ENCODE data around the gene RC3H2. TPM values are rescaled to one million over a fixed set of nuclear protein-coding genes. Genes with fewer than 3 reads are reported as not detected.
A peak's percentile ranks its signal among the peaks of the same experiment; 100 is the strongest.

The RC3H2 gene
- total and polyA plus RNA-seq, 10 of the 15 experiments (the other 5 are each of a cell fraction or from before 2014, with no cell fraction given): 7.2 to 25.5 (median 16.1) TPM

DNA sequence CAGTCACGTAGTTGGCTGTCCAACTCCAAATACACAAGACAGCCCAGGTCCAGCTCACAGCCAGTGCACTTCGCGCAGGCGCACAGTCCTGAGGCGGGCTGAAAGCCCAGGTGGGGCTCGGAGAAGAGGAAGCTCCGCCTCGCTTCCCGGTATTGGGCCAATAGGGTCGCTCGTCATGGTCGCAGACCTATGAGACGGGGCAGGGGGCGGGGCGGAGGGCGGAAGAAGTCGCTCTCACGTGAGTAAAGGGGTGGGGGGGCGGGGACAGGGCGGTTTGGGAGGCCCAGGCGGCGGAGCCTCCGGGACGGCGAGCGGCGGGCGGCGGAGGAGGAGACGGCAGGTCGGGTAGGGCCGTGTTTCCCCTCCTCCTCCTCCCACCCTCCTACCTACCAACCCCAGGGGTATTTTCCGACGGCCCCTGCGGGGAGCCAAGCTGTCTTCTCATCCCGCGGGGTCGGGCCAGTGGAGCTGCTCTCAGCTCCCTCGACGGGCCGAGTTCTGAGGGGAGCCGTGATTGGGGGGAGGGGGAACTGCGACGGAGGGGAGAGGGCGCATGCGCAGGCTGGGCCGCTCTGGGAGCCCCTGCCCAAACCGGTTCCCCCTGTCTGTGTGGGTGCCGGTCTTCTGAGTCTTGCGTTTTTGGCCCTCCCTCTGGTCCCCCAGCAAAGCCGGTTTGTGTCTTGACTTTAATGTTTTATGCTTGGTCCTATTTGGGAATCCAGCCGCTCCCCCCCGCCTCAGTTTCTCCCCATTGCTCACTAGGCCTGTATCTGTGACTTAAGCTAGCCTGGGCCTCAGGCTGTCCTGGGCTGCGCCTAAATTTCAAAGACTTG, 35.8 kb upstream of the RC3H2 start, which contains the start of gene RABGAP1 (continued):
- TF ChIP-seq, protein P1, sequence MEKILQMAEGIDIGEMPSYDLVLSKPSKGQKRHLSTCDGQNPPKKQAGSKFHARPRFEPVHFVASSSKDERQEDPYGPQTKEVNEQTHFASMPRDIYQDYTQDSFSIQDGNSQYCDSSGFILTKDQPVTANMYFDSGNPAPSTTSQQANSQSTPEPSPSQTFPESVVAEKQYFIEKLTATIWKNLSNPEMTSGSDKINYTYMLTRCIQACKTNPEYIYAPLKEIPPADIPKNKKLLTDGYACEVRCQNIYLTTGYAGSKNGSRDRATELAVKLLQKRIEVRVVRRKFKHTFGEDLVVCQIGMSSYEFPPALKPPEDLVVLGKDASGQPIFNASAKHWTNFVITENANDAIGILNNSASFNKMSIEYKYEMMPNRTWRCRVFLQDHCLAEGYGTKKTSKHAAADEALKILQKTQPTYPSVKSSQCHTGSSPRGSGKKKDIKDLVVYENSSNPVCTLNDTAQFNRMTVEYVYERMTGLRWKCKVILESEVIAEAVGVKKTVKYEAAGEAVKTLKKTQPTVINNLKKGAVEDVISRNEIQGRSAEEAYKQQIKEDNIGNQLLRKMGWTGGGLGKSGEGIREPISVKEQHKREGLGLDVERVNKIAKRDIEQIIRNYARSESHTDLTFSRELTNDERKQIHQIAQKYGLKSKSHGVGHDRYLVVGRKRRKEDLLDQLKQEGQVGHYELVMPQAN (conservative IDR thresholded peaks at IDR 0.05): peak; percentile 64; the same call in 1 of the 2 replicates
- peak; percentile 80 for TF ChIP-seq CREB1 (IDR thresholded peaks at IDR 0.05; ENCODE audit: low read depth)
- TF ChIP-seq IKZF2 (IDR thresholded peaks at IDR 0.05): no peak
- 0 out of 2 replicates have a peak, but pooled peaks have one; percentile 36 for TF ChIP-seq YY1 (IDR thresholded peaks at IDR 0.05; ENCODE audit: low read depth, low read length)
- TF ChIP-seq, protein P2, sequence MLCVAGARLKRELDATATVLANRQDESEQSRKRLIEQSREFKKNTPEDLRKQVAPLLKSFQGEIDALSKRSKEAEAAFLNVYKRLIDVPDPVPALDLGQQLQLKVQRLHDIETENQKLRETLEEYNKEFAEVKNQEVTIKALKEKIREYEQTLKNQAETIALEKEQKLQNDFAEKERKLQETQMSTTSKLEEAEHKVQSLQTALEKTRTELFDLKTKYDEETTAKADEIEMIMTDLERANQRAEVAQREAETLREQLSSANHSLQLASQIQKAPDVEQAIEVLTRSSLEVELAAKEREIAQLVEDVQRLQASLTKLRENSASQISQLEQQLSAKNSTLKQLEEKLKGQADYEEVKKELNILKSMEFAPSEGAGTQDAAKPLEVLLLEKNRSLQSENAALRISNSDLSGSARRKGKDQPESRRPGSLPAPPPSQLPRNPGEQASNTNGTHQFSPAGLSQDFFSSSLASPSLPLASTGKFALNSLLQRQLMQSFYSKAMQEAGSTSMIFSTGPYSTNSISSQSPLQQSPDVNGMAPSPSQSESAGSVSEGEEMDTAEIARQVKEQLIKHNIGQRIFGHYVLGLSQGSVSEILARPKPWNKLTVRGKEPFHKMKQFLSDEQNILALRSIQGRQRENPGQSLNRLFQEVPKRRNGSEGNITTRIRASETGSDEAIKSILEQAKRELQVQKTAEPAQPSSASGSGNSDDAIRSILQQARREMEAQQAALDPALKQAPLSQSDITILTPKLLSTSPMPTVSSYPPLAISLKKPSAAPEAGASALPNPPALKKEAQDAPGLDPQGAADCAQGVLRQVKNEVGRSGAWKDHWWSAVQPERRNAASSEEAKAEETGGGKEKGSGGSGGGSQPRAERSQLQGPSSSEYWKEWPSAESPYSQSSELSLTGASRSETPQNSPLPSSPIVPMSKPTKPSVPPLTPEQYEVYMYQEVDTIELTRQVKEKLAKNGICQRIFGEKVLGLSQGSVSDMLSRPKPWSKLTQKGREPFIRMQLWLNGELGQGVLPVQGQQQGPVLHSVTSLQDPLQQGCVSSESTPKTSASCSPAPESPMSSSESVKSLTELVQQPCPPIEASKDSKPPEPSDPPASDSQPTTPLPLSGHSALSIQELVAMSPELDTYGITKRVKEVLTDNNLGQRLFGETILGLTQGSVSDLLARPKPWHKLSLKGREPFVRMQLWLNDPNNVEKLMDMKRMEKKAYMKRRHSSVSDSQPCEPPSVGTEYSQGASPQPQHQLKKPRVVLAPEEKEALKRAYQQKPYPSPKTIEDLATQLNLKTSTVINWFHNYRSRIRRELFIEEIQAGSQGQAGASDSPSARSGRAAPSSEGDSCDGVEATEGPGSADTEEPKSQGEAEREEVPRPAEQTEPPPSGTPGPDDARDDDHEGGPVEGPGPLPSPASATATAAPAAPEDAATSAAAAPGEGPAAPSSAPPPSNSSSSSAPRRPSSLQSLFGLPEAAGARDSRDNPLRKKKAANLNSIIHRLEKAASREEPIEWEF (IDR thresholded peaks at IDR 0.05; ENCODE audit: insufficient replicate concordance, low read depth, low read length): no peak
- TF ChIP-seq EGR1 (IDR thresholded peaks at IDR 0.05; ENCODE audit: borderline replicate concordance in 1 of 2, low read depth in 2 of 2, low read length in 2 of 2): peak in 1 of 2 experiments; percentile 61; a peak in 1 of 3 replicates
- peak; percentile 28; the same call in 1 of the 2 replicates for TF ChIP-seq ZBTB40 (IDR thresholded peaks at IDR 0.05; ENCODE audit: borderline replicate concordance)
- no peak for TF ChIP-seq CHD1 (IDR thresholded peaks at IDR 0.05; ENCODE audit: low read depth, low read length)
- TF ChIP-seq ZNF274 (IDR thresholded peaks at IDR 0.05; ENCODE audit: insufficient read depth, insufficient read length): no peak
- peak; percentile 61; the same call in 1 of the 2 replicates for TF ChIP-seq CHD2 (IDR thresholded peaks at IDR 0.05; ENCODE audit: borderline replicate concordance, low read depth, low read length)
- TF ChIP-seq KAT2A (conservative IDR thresholded peaks at IDR 0.05; ENCODE audit: control insufficient read depth, low read depth, low read length): no peak
- TF ChIP-seq BHLHE40 (IDR thresholded peaks at IDR 0.05; ENCODE audit: borderline replicate concordance in 1 of 2, low read depth in 2 of 2, low read length in 1 of 2): peak; percentile 91 to 94
- TF ChIP-seq NFYB (IDR thresholded peaks at IDR 0.05; ENCODE audit: insufficient read depth, low read depth, low read length): peak; percentile 69; the same call in 1 of the 2 replicates
- TF ChIP-seq RELA (IDR thresholded peaks at IDR 0.05; ENCODE audit: borderline replicate concordance, partially characterized antibody): peak; percentile 13
- no peak for TF ChIP-seq JUND (IDR thresholded peaks at IDR 0.05; ENCODE audit: low read depth, low read length)
- TF ChIP-seq PML (IDR thresholded peaks at IDR 0.05; ENCODE audit: low read length): peak; percentile 92; the same call in 1 of the 2 replicates
- no peak for TF ChIP-seq MYC (IDR thresholded peaks at IDR 0.05; ENCODE audit: insufficient read depth, insufficient read length, insufficient replicate concordance, low read length, severe bottlenecking)
